Measurements from ENCODE around the gene KIF5C. TPM values are rescaled to one million over a fixed set of nuclear protein-coding genes. Genes with fewer than 3 reads are reported as not detected.

KIF5C gene
- total RNA-seq, 1 donor from 2014 or later = 673 TPM

GRCh38 chr2:149039213-149039724, 164.2 kb downstream of the KIF5C start:
- H3K9me3 Mint-ChIP-seq (ENCODE audit: unreplicated experiment) = no peaks in the 10 kb centered on the region
- peak overlapping the region; percentile 79 for H3K4me3 Mint-ChIP-seq (ENCODE audit: unreplicated experiment)
- TF ChIP-seq CTCF (IDR thresholded peaks at IDR 0.05; ENCODE audit: partially characterized antibody, unreplicated experiment) = no peak
- DNase-seq = no peak
- peaks cover 10% of the 10 kb centered on the region for H3K27me3 Mint-ChIP-seq (ENCODE audit: unreplicated experiment)
- no peaks in the 10 kb centered on the region for H3K36me3 Mint-ChIP-seq (ENCODE audit: unreplicated experiment)
- H3K27ac Mint-ChIP-seq (ENCODE audit: unreplicated experiment) = no peak overlapping the region
- no peaks in the 10 kb centered on the region for H3K4me1 Mint-ChIP-seq (ENCODE audit: low read depth, unreplicated experiment)

- Mint-ChIP-seq H3K27me3 (ENCODE audit: unreplicated experiment) (peaks cover 10% of the 10 kb centered on the region), H3K36me3 (ENCODE audit: unreplicated experiment) (no peaks in the 10 kb centered on the region), H3K4me3 (ENCODE audit: unreplicated experiment) (no peak overlapping the region), H3K27ac (ENCODE audit: unreplicated experiment) (no peak overlapping the region), H3K4me1 (ENCODE audit: low read depth, unreplicated experiment) (no peaks in the 10 kb centered on the region), H3K9me3 (ENCODE audit: unreplicated experiment) (no peaks in the 10 kb centered on the region)
- peak; percentile 72 for DNase-seq
- TF ChIP-seq CTCF (IDR thresholded peaks at IDR 0.05; ENCODE audit: partially characterized antibody, unreplicated experiment) = peak; percentile 69
These were observed 165.4 kb downstream of the KIF5C start for GRCh38 chr2:149040451-149040850.

GRCh38 chr2:149041482-149041881, 166.5 kb downstream of the KIF5C start:
- peaks cover 6% of the 10 kb centered on the region for H3K36me3 Mint-ChIP-seq (ENCODE audit: unreplicated experiment)
- DNase-seq = no peak
- peaks cover 10% of the 10 kb centered on the region for H3K27me3 Mint-ChIP-seq (ENCODE audit: unreplicated experiment)
- no peak overlapping the region for H3K27ac Mint-ChIP-seq (ENCODE audit: unreplicated experiment)
- no peak overlapping the region for H3K4me3 Mint-ChIP-seq (ENCODE audit: unreplicated experiment)
- H3K9me3 Mint-ChIP-seq (ENCODE audit: unreplicated experiment) = no peaks in the 10 kb centered on the region
- H3K4me1 Mint-ChIP-seq (ENCODE audit: low read depth, unreplicated experiment) = no peaks in the 10 kb centered on the region
- TF ChIP-seq CTCF (IDR thresholded peaks at IDR 0.05; ENCODE audit: partially characterized antibody, unreplicated experiment) = no peak

- H3K27ac Mint-ChIP-seq (ENCODE audit: unreplicated experiment) = no peak overlapping the region
- peaks cover 10% of the 10 kb centered on the region for H3K27me3 Mint-ChIP-seq (ENCODE audit: unreplicated experiment)
- no peaks in the 10 kb centered on the region for H3K4me1 Mint-ChIP-seq (ENCODE audit: low read depth, unreplicated experiment)
- H3K9me3 Mint-ChIP-seq (ENCODE audit: unreplicated experiment) = peaks cover 4% of the 10 kb centered on the region
- no peak for TF ChIP-seq CTCF (IDR thresholded peaks at IDR 0.05; ENCODE audit: partially characterized antibody, unreplicated experiment)
- DNase-seq = no peak
- H3K36me3 Mint-ChIP-seq (ENCODE audit: unreplicated experiment) = peaks cover 14% of the 10 kb centered on the region
- H3K4me3 Mint-ChIP-seq (ENCODE audit: unreplicated experiment) = no peak overlapping the region
These were observed 167.9 kb downstream of the KIF5C start for GRCh38 chr2:149042881-149043280.

- H3K27ac Mint-ChIP-seq (ENCODE audit: unreplicated experiment) = no peak overlapping the region
- H3K27me3 Mint-ChIP-seq (ENCODE audit: unreplicated experiment) = peaks cover 5% of the 10 kb centered on the region
These were observed 169.5 kb downstream of the KIF5C start for GRCh38 chr2:149044500-149044899.

More at GRCh38 chr2:149044500-149044899, 169.5 kb downstream of the KIF5C start:
- TF ChIP-seq CTCF (IDR thresholded peaks at IDR 0.05; ENCODE audit: partially characterized antibody, unreplicated experiment) = no peak
- peaks cover 15% of the 10 kb centered on the region for H3K36me3 Mint-ChIP-seq (ENCODE audit: unreplicated experiment)
- DNase-seq = no peak
- peaks cover 4% of the 10 kb centered on the region for H3K9me3 Mint-ChIP-seq (ENCODE audit: unreplicated experiment)
- H3K4me1 Mint-ChIP-seq (ENCODE audit: low read depth, unreplicated experiment) = no peaks in the 10 kb centered on the region
- no peak overlapping the region for H3K4me3 Mint-ChIP-seq (ENCODE audit: unreplicated experiment)

Data from glutamatergic neuron (in vitro differentiated cells).